ENCODE results near the gene SPRTN. TPM values are rescaled to one million over a fixed set of nuclear protein-coding genes. Genes with fewer than 3 reads are reported as not detected.

The SPRTN gene
- total RNA-seq, 1 experiment from 2014 or later: 17.4 TPM

DNA sequence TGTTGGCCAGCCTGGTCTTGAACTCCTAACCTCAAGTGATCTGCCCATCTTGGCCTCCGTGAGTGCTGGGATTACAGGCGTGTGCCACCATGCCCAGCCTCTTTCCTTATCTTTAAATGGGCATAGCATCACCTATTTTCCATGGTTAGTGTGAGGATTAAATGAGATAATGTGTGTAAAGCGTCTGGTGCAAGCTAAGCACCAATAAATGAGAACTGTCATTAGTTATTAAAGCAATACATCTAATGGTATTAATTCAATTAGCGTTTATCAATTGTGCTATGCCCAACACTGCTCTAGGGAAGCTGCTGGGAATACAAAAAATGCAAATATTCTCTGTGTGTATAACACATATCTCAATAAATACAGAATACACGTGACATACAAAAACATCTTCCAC, 10.5 kb upstream of the SPRTN start:
- Histone ChIP-seq H3K27me3 (ENCODE audit: low read length) (no peaks in the 10 kb centered on the region), H3K4me2 (ENCODE audit: low read depth, low read length, poor library complexity, severe bottlenecking) (no peak overlapping the region), H3K9me3 (ENCODE audit: low read length) (no peaks in the 10 kb centered on the region), H3K36me3 (ENCODE audit: insufficient read depth, low read length) (no peaks in the 10 kb centered on the region), H3K9ac (ENCODE audit: low read length) (no peak overlapping the region), H2AFZ (ENCODE audit: low read length) (no peak overlapping the region), H3K79me2 (ENCODE audit: low read length) (peaks cover 3% of the 10 kb centered on the region; the same call in 1 of the 2 replicates), H3K27ac (ENCODE audit: low read length) (no peak overlapping the region), H3K9me2 (replicated peaks; ENCODE audit: insufficient read depth, low read length) (no peaks in the 10 kb centered on the region), H3K4me1 (ENCODE audit: low read length) (no peaks in the 10 kb centered on the region; the same call in 1 of the 2 replicates), H4K20me1 (ENCODE audit: insufficient read depth, low read depth, low read length) (peaks cover 2% of the 10 kb centered on the region; the same call in 1 of the 2 replicates), H3K4me3 (ENCODE audit: low read length) (no peak overlapping the region)
- DNase-seq: no peak

DNA sequence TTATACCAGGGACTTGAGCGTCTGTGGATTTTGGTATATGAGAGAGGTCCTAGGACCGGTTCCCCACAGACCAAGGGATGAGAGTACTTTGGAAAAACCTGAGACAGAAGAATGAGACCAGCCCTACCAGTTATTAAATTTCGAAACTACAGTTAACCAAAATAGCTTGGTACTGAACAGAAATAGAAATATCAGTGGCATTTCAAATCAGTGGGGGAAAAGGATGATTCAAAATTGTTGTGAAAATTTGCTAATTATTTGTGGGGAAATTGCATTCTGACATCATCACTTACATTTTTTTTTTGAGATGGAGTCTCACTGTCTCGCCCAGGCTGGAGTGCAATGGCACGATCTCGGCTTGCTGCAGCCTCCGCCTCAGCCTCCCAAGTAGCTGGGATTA, 8.6 kb upstream of the SPRTN start:
- Histone ChIP-seq H3K79me2 (ENCODE audit: low read length) (peaks cover 22% of the 10 kb centered on the region), H3K27me3 (ENCODE audit: low read length) (no peaks in the 10 kb centered on the region), H3K9me3 (ENCODE audit: low read length) (no peaks in the 10 kb centered on the region), H3K4me2 (ENCODE audit: low read depth, low read length, poor library complexity, severe bottlenecking) (no peak overlapping the region), H3K4me3 (ENCODE audit: low read length) (no peak overlapping the region), H3K36me3 (ENCODE audit: insufficient read depth, low read length) (peaks cover 8% of the 10 kb centered on the region; the same call in 1 of the 2 replicates), H2AFZ (ENCODE audit: low read length) (no peak overlapping the region), H3K9me2 (replicated peaks; ENCODE audit: insufficient read depth, low read length) (no peaks in the 10 kb centered on the region), H4K20me1 (ENCODE audit: insufficient read depth, low read depth, low read length) (peaks cover 17% of the 10 kb centered on the region), H3K9ac (ENCODE audit: low read length) (no peak overlapping the region), H3K4me1 (ENCODE audit: low read length) (peaks cover 18% of the 10 kb centered on the region), H3K27ac (ENCODE audit: low read length) (no peak overlapping the region)
- DNase-seq: no peak

DNA sequence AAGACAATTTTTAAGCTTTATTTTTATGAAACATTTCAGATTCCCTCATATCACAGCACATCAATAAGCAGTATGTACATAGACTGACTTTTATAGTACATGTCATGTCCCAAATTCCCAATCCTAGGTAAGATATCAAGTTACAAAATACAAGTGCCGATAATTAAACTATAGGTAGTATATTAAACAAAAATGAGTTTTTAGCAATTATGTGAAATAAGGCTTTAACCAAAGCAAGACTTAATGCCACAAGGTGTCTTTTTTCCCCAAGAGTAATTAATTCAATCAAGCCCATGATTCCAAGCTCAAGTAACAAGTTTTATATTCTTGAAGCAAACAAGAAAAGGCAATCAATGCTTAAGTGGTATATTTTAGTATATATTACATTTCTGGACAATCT, 5.3 kb upstream of the SPRTN start:
- no peaks in the 10 kb centered on the region for H3K27me3 ChIP-seq (ENCODE audit: low read length)
- peaks cover 42% of the 10 kb centered on the region for H3K4me1 ChIP-seq (ENCODE audit: low read length)
- peaks cover 37% of the 10 kb centered on the region for H4K20me1 ChIP-seq (ENCODE audit: insufficient read depth, low read depth, low read length)
- H3K4me3 ChIP-seq (ENCODE audit: low read length): no peak overlapping the region
- no peak overlapping the region for H3K27ac ChIP-seq (ENCODE audit: low read length)
- DNase-seq: no peak
- H3K79me2 ChIP-seq (ENCODE audit: low read length): peaks cover 53% of the 10 kb centered on the region
- H3K9me2 ChIP-seq (replicated peaks; ENCODE audit: insufficient read depth, low read length): no peaks in the 10 kb centered on the region
- peak overlapping the region; percentile 96 for H3K4me2 ChIP-seq (ENCODE audit: low read depth, low read length, poor library complexity, severe bottlenecking)
- no peak overlapping the region for H3K9ac ChIP-seq (ENCODE audit: low read length)
- no peak overlapping the region for H2AFZ ChIP-seq (ENCODE audit: low read length)
- peaks cover 14% of the 10 kb centered on the region; the same call in 1 of the 2 replicates for H3K36me3 ChIP-seq (ENCODE audit: insufficient read depth, low read length)
- H3K9me3 ChIP-seq (ENCODE audit: low read length): no peaks in the 10 kb centered on the region

DNA sequence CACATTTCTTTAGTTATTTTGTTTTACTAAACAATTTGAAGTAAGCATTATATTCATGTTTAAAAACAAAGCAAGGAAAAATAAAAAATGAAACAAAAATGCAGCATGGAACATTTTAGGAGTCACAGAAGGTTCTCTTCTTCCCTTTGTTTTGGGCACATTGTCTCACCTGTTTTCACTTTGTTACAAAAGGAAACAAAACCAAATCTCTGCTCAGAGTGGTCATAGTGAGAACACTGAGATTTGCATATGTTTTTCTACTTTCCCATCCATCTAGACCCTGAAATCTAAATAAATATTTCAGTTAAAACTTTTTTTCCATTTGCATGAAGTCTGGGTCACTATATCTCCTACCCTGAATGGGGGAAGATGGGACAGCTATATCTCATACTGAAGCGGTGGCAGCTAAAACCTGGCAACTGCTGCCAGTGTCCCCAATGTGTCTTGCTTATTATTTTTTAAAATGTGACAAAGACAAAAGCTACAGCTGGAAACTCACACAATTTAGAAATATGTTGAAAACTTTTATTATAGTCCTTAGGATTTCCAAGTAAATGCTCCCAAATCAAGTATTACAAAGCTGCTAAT, 3.9 kb upstream of the SPRTN start:
- peak overlapping the region; percentile 40 for H3K4me3 ChIP-seq (ENCODE audit: low read length)
- peaks cover 44% of the 10 kb centered on the region for H3K4me1 ChIP-seq (ENCODE audit: low read length)
- H3K9me3 ChIP-seq (ENCODE audit: low read length): no peaks in the 10 kb centered on the region
- peaks cover 37% of the 10 kb centered on the region for H4K20me1 ChIP-seq (ENCODE audit: insufficient read depth, low read depth, low read length)
- DNase-seq: no peak
- peaks cover 14% of the 10 kb centered on the region; the same call in 1 of the 2 replicates for H3K36me3 ChIP-seq (ENCODE audit: insufficient read depth, low read length)
- no peaks in the 10 kb centered on the region for H3K9me2 ChIP-seq (replicated peaks; ENCODE audit: insufficient read depth, low read length)
- H2AFZ ChIP-seq (ENCODE audit: low read length): no peak overlapping the region
- H3K79me2 ChIP-seq (ENCODE audit: low read length): peaks cover 64% of the 10 kb centered on the region
- peak overlapping the region; percentile 22; the same call in 1 of the 2 replicates for H3K9ac ChIP-seq (ENCODE audit: low read length)
- H3K27ac ChIP-seq (ENCODE audit: low read length): no peak overlapping the region
- H3K27me3 ChIP-seq (ENCODE audit: low read length): no peaks in the 10 kb centered on the region
- peak overlapping the region; percentile 96 for H3K4me2 ChIP-seq (ENCODE audit: low read depth, low read length, poor library complexity, severe bottlenecking)

DNA sequence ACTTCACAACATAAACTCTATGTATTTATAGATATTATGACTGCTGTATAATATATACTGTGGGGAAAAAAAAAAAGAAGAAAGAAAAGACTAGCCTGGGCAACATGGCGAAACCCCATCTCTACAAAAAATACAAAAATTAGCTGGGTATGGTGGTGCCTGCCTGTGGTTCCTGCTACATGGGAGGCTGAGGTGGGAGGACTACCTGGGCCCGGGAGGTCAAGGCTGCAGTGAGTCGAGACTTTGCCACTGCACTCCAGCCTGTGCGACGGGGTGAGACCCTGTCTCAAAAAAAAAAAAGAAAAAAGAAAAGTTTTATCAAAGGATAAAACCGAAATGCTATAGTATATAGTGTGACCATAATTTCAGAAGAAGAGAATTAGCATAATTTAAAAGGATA, 3.1 kb upstream of the SPRTN start:
- Histone ChIP-seq H3K9me3 (ENCODE audit: low read length) (no peaks in the 10 kb centered on the region), H3K4me1 (ENCODE audit: low read length) (peaks cover 51% of the 10 kb centered on the region), H3K27ac (ENCODE audit: low read length) (no peak overlapping the region), H3K27me3 (ENCODE audit: low read length) (no peaks in the 10 kb centered on the region), H3K79me2 (ENCODE audit: low read length) (peaks cover 71% of the 10 kb centered on the region), H3K36me3 (ENCODE audit: insufficient read depth, low read length) (peaks cover 14% of the 10 kb centered on the region; the same call in 1 of the 2 replicates), H3K9ac (ENCODE audit: low read length) (no peak overlapping the region), H3K4me2 (ENCODE audit: low read depth, low read length, poor library complexity, severe bottlenecking) (peak overlapping the region; percentile 96), H3K9me2 (replicated peaks; ENCODE audit: insufficient read depth, low read length) (no peaks in the 10 kb centered on the region), H3K4me3 (ENCODE audit: low read length) (peak overlapping the region; percentile 40), H2AFZ (ENCODE audit: low read length) (no peak overlapping the region), H4K20me1 (ENCODE audit: insufficient read depth, low read depth, low read length) (peaks cover 37% of the 10 kb centered on the region)
- no peak for DNase-seq

DNA sequence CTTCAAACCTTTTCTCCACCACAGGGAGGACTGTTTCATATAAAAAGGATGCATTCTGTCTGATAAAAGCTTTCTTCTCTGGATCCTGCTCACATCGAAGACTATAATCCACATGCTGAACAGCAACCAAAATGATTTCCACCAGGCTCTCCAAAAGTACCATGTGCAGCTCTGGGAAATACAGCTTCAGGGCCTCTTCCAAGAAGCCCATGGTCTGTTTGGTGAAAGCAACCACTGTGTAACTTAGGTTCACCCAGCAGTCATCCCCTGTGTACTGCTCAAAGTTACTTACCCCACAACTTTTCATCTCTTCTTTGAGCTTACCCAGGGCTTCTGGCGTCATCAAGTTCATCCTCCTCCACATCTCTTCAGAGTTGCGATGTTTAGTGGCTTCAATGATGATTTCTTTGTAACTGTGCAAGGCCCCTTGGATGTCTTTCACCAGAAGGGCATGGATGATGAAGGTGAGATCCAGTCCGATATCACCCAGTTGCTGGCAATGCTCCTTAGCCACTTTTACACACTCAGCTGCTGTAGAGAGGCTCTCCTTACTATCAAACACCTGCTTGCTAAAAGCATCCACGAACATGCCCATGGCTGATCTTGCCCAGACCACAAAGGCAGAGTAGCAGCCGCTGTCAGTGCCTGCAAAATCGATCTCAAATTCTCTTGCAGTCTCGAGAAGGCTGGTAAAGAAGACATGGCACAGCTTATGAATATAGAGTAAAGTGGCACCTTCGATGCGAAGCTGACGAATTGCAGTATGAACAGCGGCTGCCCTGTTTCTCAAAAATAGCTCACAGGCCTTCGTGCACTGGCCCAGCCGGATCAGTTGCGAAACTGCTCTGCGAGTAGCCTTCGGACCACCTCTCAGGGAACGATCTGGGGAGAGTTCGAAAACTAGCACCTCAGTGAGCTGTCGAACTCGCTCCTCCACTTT, 2.2 kb upstream of the SPRTN start:
- Histone ChIP-seq H3K4me2 (ENCODE audit: low read depth, low read length, poor library complexity, severe bottlenecking) (peak overlapping the region; percentile 96), H3K9ac (ENCODE audit: low read length) (peak overlapping the region; percentile 100), H3K9me3 (ENCODE audit: low read length) (no peaks in the 10 kb centered on the region), H4K20me1 (ENCODE audit: insufficient read depth, low read depth, low read length) (peaks cover 37% of the 10 kb centered on the region), H3K79me2 (ENCODE audit: low read length) (peaks cover 81% of the 10 kb centered on the region), H3K4me3 (ENCODE audit: low read length) (peak overlapping the region; percentile 100), H3K36me3 (ENCODE audit: insufficient read depth, low read length) (peaks cover 20% of the 10 kb centered on the region; the same call in 1 of the 2 replicates), H3K27ac (ENCODE audit: low read length) (no peak overlapping the region), H3K27me3 (ENCODE audit: low read length) (no peaks in the 10 kb centered on the region), H2AFZ (ENCODE audit: low read length) (no peak overlapping the region), H3K9me2 (replicated peaks; ENCODE audit: insufficient read depth, low read length) (no peaks in the 10 kb centered on the region), H3K4me1 (ENCODE audit: low read length) (peaks cover 51% of the 10 kb centered on the region)
- no peak for DNase-seq

DNA sequence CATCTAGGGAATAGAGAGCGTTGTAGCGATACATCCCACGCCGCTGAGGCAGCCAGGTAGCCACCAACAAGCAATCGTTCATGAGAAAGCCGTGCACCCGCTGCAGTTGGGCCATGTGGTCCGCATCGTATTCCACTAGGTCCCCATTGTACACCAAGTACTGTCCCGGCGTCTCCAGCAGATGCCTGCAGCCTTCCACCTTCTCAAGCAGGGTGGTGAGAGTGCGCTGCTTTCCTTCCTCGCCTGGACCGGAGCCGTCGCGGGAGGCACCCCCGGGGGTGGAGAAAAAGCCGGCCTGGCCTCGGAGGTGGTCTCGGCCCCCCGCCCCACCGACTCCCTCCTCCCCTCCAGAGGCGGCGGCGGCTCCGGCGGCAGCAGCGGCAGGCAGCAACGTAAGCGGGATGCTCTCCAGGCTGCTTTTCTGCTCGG, 1.0 kb upstream of the SPRTN start:
- no peak for DNase-seq
- H3K4me2 ChIP-seq (ENCODE audit: low read depth, low read length, poor library complexity, severe bottlenecking): peak overlapping the region; percentile 96
- H3K27ac ChIP-seq (ENCODE audit: low read length): peak overlapping the region; percentile 46; the same call in 1 of the 2 replicates
- H4K20me1 ChIP-seq (ENCODE audit: insufficient read depth, low read depth, low read length): peaks cover 37% of the 10 kb centered on the region
- peaks cover 92% of the 10 kb centered on the region for H3K79me2 ChIP-seq (ENCODE audit: low read length)
- no peaks in the 10 kb centered on the region for H3K27me3 ChIP-seq (ENCODE audit: low read length)
- H3K4me1 ChIP-seq (ENCODE audit: low read length): peaks cover 51% of the 10 kb centered on the region
- H3K9me2 ChIP-seq (replicated peaks; ENCODE audit: insufficient read depth, low read length): no peaks in the 10 kb centered on the region
- peaks cover 27% of the 10 kb centered on the region; the same call in 1 of the 2 replicates for H3K36me3 ChIP-seq (ENCODE audit: insufficient read depth, low read length)
- no peaks in the 10 kb centered on the region for H3K9me3 ChIP-seq (ENCODE audit: low read length)
- H3K9ac ChIP-seq (ENCODE audit: low read length): peak overlapping the region; percentile 100
- peak overlapping the region; percentile 92; the same call in 1 of the 2 replicates for H2AFZ ChIP-seq (ENCODE audit: low read length)
- peak overlapping the region; percentile 100 for H3K4me3 ChIP-seq (ENCODE audit: low read length)

Measured in Karpas-422 (cell line).